ENCODE data around the gene HDAC9. TPM values are rescaled to one million over a fixed set of nuclear protein-coding genes. Genes with fewer than 3 reads are reported as not detected.
A peak's percentile ranks its signal among the peaks of the same experiment; 100 is the strongest.

Gene HDAC9
- polyA plus RNA-seq, 1 of the 3 experiments (the other 2 are of a cell fraction): 11.6 TPM

- H3K9me2 ChIP-seq: no peaks in the 10 kb centered on the region
- 68% methylated on average over 2 of the region's 2 CpGs for WGBS (ENCODE audit: low lambda C conversion rate)
- no peak overlapping the region for H3K9ac ChIP-seq
- H3K9me3 ChIP-seq: no peaks in the 10 kb centered on the region
- no peaks in the 10 kb centered on the region for H4K20me1 ChIP-seq (ENCODE audit: insufficient read depth)
- DNase-seq: no peak
- no peak overlapping the region; the same call in 1 of the 2 replicates for H2AFZ ChIP-seq (ENCODE audit: low read depth)
- H3K79me2 ChIP-seq (ENCODE audit: insufficient read depth): no peaks in the 10 kb centered on the region
- H3K4me3 ChIP-seq (ENCODE audit: low read depth in 2 of 2, low read length in 1 of 2): no peak overlapping the region
- ChIA-PET CTCF (interaction anchor here (2.2 kb wide), 1 partner anchor 13 kb away, joined by 6 read pairs; no protein-coding TSS in a partner anchor), POLR2A (no interaction called here)
- H3K27ac ChIP-seq (ENCODE audit: low read depth in 2 of 2, low read length in 1 of 2): peak overlapping the region; percentile 37 to 89; a peak in 2 of 4 replicates
- H3K4me2 ChIP-seq: peak overlapping the region; percentile 10; the same call in 1 of the 2 replicates
- peaks cover 15% of the 10 kb centered on the region for H3F3A ChIP-seq (replicated peaks; ENCODE audit: insufficient read depth)
- H3K36me3 ChIP-seq (replicated peaks in 1 of 2; ENCODE audit: control insufficient read depth in 1 of 2, insufficient read depth in 2 of 2, low read length in 1 of 2): peaks cover 0 to 3% of the 10 kb centered on the region in 2 experiments
- H3K27me3 ChIP-seq (ENCODE audit: insufficient read depth): no peaks in the 10 kb centered on the region
- TF ChIP-seq, protein P1, sequence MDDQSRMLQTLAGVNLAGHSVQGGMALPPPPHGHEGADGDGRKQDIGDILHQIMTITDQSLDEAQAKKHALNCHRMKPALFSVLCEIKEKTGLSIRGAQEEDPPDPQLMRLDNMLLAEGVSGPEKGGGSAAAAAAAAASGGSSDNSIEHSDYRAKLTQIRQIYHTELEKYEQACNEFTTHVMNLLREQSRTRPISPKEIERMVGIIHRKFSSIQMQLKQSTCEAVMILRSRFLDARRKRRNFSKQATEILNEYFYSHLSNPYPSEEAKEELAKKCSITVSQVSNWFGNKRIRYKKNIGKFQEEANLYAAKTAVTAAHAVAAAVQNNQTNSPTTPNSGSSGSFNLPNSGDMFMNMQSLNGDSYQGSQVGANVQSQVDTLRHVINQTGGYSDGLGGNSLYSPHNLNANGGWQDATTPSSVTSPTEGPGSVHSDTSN (IDR thresholded peaks at IDR 0.05): peak; percentile 64
- TF ChIP-seq TEAD4 (IDR thresholded peaks at IDR 0.05; ENCODE audit: borderline replicate concordance, insufficient read depth) (peak; percentile 63; the same call in 1 of the 2 replicates), SMC3 (IDR thresholded peaks at IDR 0.05; ENCODE audit: low read depth, low read length) (no peak), FOXM1 (IDR thresholded peaks at IDR 0.05; ENCODE audit: low read depth) (peak; percentile 55; the same call in 1 of the 2 replicates), EP300 (IDR thresholded peaks at IDR 0.05; ENCODE audit: borderline replicate concordance in 1 of 2, low read depth in 1 of 2, low read length in 1 of 2) (peak in 1 of 2 experiments; percentile 77; a peak in 2 of 4 replicates), GATA2 (CRISPR knock-in tag; IDR thresholded peaks at IDR 0.05) (no peak), ELF1 (IDR thresholded peaks at IDR 0.05) (no peak), RXRA (IDR thresholded peaks at IDR 0.05; ENCODE audit: borderline replicate concordance, low read depth) (0 out of 2 replicates have a peak, but pooled peaks have one; percentile 15), TCF12 (IDR thresholded peaks at IDR 0.05) (peak; percentile 67), NFIC (IDR thresholded peaks at IDR 0.05; ENCODE audit: borderline replicate concordance) (peak; percentile 81)
- peaks cover 0 to 25% of the 10 kb centered on the region in 2 experiments; a peak in 2 of 4 replicates for H3K4me1 ChIP-seq (ENCODE audit: control insufficient read depth in 1 of 2, insufficient read depth in 2 of 2, low read depth in 1 of 2, low read length in 1 of 2)
These were observed 444.4 kb downstream of the HDAC9 start for GRCh38 chr7:18939771-18940592.

DNA sequence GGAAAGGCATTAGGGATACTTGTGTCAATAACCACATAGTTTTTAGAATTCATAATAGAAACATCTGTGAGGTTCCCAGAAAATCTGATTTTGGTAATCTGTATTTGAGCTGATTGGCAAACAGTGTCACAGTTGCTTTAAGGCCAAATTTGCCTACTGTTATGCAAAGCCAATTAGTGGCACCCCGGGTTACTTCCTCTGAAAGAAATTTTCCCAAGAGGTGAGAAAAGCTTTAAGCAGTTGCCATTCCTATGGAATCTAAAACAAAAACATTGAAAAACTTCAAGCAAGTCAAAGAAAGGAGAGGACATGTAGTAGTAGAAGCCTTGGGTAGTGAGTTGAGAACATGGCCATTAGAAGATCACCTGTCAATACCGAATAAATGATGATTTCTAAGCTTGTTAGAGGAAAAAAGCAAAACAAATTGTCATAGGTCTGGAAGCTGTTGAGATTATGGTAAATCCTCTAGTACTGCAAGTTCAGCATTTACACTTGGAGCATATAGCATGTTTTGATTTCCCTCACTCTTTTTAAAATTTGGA, 445.1 kb downstream of the HDAC9 start:
- WGBS (ENCODE audit: low lambda C conversion rate): 85% methylated on average over 2 of the region's 2 CpGs
- CTCF ChIA-PET: interaction anchor here (0.7 to 2.2 kb wide), 3 partner anchors 8 to 444 kb away, joined by 3 to 6 read pairs (median 4); no protein-coding TSS in a partner anchor
- H3F3A ChIP-seq (replicated peaks; ENCODE audit: insufficient read depth): peaks cover 15% of the 10 kb centered on the region
- H4K20me1 ChIP-seq (ENCODE audit: insufficient read depth): no peaks in the 10 kb centered on the region
- H3K4me3 ChIP-seq (ENCODE audit: low read depth in 2 of 2, low read length in 1 of 2): no peak overlapping the region
- POLR2A ChIA-PET: no interaction called here
- TF ChIP-seq, protein P2, sequence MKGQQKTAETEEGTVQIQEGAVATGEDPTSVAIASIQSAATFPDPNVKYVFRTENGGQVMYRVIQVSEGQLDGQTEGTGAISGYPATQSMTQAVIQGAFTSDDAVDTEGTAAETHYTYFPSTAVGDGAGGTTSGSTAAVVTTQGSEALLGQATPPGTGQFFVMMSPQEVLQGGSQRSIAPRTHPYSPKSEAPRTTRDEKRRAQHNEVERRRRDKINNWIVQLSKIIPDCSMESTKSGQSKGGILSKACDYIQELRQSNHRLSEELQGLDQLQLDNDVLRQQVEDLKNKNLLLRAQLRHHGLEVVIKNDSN (IDR thresholded peaks at IDR 0.05; ENCODE audit: borderline replicate concordance, low read depth): no peak
- TF ChIP-seq, protein P3, sequence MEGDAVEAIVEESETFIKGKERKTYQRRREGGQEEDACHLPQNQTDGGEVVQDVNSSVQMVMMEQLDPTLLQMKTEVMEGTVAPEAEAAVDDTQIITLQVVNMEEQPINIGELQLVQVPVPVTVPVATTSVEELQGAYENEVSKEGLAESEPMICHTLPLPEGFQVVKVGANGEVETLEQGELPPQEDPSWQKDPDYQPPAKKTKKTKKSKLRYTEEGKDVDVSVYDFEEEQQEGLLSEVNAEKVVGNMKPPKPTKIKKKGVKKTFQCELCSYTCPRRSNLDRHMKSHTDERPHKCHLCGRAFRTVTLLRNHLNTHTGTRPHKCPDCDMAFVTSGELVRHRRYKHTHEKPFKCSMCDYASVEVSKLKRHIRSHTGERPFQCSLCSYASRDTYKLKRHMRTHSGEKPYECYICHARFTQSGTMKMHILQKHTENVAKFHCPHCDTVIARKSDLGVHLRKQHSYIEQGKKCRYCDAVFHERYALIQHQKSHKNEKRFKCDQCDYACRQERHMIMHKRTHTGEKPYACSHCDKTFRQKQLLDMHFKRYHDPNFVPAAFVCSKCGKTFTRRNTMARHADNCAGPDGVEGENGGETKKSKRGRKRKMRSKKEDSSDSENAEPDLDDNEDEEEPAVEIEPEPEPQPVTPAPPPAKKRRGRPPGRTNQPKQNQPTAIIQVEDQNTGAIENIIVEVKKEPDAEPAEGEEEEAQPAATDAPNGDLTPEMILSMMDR (IDR thresholded peaks at IDR 0.05): no peak
- no peak for TF ChIP-seq EP300 (IDR thresholded peaks at IDR 0.05; ENCODE audit: borderline replicate concordance in 1 of 2, low read depth in 1 of 2, low read length in 1 of 2)
- no peak for TF ChIP-seq NRF1 (IDR thresholded peaks at IDR 0.05; ENCODE audit: low read depth, low read length)
- peaks cover 0 to 25% of the 10 kb centered on the region in 2 experiments; a peak in 2 of 4 replicates for H3K4me1 ChIP-seq (ENCODE audit: control insufficient read depth in 1 of 2, insufficient read depth in 2 of 2, low read depth in 1 of 2, low read length in 1 of 2)
- DNase-seq: no peak
- H3K79me2 ChIP-seq (ENCODE audit: insufficient read depth): no peaks in the 10 kb centered on the region
- no peak overlapping the region for H3K9ac ChIP-seq
- H3K9me2 ChIP-seq: no peaks in the 10 kb centered on the region
- H2AFZ ChIP-seq (ENCODE audit: low read depth): no peak overlapping the region
- H3K27ac ChIP-seq (ENCODE audit: low read depth in 2 of 2, low read length in 1 of 2): peak overlapping the region; percentile 37 to 89; a peak in 2 of 4 replicates
- H3K27me3 ChIP-seq (ENCODE audit: insufficient read depth): no peaks in the 10 kb centered on the region
- peaks cover 0 to 3% of the 10 kb centered on the region in 2 experiments for H3K36me3 ChIP-seq (replicated peaks in 1 of 2; ENCODE audit: control insufficient read depth in 1 of 2, insufficient read depth in 2 of 2, low read length in 1 of 2)
- no peaks in the 10 kb centered on the region for H3K9me3 ChIP-seq
- H3K4me2 ChIP-seq: peak overlapping the region; percentile 10; the same call in 1 of the 2 replicates

Data from SK-N-SH (cell line).